ENCODE measurements around the gene NSUN4. TPM values are rescaled to one million over a fixed set of nuclear protein-coding genes. Genes with fewer than 3 reads are reported as not detected.
A peak's percentile ranks its signal among the peaks of the same experiment; 100 is the strongest.
"Not testable (repeated sequence)": the region's sequence is repeated elsewhere in the genome, so short reads cannot be mapped to it uniquely, and the experiment has no call there.

The NSUN4 gene
- polyA plus RNA-seq, 3 donors = 26.9 to 31.7 (median 28.2) TPM

DNA sequence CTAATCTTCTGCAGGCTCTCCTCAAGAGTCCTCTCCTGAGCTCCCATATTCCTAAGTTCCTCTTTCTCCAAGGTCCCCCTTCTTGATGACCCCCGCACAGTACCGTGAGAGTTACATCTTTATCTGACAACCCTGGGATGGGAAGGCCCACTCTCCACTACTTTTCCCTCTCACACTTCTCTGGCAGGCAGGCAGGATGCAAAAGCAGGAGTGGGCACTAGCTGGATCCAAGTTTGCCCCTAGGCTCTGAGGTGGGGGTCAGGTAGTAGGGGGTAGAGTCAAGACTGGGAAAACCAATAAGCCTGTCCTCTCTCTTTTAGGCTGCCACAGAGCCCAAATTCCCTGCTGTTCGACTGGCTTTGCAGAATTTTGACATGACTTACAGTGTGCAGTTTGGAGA is 3.9 kb downstream of the NSUN4 start:
- no peak for DNase-seq (ENCODE audit: extremely low read depth in 1 of 11, low read depth in 9 of 11, low spot score in 4 of 11)

DNA sequence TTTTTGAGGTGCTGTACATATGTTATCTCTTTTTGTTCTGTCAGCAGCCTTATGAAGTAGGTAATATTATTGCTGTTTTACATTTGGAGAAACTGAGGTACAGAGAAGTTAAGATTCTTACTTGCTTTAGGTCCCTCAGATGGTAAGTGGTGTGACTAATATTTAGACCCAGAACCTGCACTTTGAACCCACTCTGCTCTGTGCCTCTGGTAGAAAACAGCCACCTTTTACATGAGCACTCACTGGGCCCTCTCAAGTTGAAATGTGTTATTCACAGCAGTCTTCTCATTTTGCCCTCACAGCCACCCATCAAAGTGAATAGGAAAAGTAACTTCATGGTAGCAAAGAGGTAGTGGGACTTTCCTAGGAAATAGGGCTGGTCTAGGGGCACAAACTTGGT is 4.7 kb downstream of the NSUN4 start:
- no peak for DNase-seq (ENCODE audit: extremely low read depth in 1 of 11, low read depth in 9 of 11, low spot score in 4 of 11)

DNA sequence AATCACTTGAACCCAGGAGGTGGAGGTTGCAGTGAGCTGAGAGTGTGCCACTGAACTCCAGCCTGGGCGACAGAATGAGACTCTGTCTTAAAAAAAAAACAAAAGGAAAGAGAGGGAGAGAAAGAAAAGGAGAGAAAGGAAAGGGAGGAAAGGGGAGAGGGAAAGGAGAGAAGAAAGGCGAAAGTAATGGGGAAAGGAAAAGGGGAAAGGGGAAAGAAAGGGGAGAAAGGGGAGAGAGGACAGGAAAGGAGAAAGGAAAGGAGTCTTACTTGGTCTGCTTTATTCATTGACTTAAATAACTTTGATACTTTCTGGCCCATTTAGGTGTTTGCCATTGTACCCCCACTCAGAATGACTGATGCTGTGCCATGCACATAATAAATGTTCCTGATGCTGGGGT is 11.8 kb downstream of the NSUN4 start:
- no peak for DNase-seq (ENCODE audit: extremely low read depth in 1 of 11, low read depth in 9 of 11, low spot score in 4 of 11)

DNA sequence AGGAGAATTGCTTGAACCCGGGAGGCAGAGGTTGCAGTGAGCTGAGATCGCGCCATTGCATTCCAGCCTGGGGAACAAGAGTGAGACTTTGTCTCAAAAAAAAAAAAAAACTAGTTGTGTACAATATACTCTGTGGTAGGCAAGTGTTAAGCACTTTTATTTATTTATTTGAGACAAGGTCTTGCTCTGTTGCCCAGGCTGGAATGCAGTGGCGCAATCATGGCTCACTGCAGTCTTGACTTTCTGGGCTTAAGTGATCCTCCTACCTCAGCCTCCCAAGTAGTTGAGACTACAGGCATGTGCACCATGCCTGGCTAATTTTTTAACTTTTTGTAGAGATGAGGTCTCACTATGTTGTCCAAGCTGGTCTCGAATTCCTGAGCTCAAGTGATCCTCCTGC is 15.3 kb downstream of the NSUN4 start:
- DNase-seq (ENCODE audit: extremely low read depth in 1 of 11, low read depth in 9 of 11, low spot score in 4 of 11) = not testable (repeated sequence)

DNA sequence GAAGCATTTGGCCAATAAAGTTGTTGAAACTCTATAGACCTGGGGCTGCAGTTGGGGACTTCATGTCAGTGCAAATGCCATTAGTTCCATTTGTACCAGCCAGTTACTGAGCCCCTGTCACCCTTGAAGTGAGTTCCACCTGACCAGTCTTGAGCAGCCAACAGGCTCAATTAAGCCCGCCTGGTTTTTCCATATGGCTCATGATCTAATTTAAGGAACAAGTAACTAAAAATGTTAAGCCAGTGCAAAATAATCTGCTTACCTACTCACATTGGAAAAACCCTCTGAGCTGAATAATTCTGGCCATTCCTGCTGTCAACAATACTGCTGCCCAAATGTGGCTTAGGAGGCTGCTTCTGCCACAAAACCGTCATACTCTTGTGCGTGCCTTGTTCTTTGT is 21.6 kb downstream of the NSUN4 start:
- no peak for DNase-seq (ENCODE audit: extremely low read depth in 1 of 11, low read depth in 9 of 11, low spot score in 4 of 11)

DNA sequence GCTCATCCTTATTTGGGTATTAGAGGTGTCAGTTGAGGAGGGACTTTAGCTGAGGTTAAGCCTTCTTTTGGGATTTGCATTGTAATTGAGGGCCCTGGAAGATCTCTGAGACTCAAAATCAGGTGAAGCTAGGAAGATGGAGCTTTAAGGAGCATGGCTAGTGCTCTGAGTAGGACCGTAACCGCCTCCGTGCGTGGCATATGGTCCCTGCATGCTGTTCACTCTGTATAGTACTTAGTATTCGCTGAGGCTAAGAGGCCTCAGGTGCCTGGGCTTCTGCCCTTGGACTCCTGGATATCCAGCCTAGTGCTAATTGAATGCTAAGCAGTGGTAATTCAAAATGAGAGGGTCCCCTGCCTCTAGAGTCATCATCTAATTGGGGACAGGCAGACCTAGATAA is 22.5 kb downstream of the NSUN4 start:
- DNase-seq (ENCODE audit: extremely low read depth in 1 of 11, low read depth in 9 of 11, low spot score in 4 of 11) = no peak

DNA sequence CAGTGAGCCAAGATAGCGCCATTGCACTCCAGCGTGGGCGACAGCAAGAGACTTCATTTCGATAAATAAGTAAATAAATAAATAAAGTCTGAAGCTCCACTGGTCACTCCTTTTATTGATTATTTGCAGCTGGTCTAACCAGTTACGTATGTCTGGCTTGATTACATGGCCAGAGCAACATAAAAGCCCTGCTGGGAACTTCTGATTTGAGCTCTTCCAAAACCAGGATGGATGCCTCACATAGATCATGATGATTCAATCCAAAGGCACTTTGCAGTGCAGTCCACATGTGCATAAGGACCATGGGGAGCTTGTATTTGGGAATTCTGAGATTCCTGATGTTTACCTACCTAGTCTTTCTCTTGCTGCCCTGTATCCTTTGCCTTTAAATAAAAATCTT is 24.0 kb downstream of the NSUN4 start:
- DNase-seq (ENCODE audit: extremely low read depth in 1 of 11, low read depth in 9 of 11, low spot score in 4 of 11) = no peak

DNA sequence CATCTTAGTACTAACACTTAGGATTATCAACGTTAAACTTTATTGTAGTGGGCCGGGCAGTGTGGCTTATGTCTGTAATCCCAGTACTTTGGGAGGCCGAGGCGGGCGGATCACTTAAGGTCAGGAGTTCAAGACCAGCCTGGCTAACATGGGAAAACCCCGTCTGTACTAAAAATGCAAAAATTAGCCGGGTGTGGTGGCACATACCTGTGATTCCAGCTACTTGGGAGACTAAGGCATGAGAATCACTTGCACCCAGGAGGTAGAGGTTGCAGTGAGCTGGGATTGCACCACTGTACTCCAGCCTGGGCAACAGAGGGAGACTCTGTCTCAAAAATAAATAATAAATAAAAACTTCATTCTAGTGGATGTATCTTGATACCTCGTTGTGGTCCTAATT is 25.2 kb downstream of the NSUN4 start:
- not testable (repeated sequence) for DNase-seq (ENCODE audit: extremely low read depth in 1 of 11, low read depth in 9 of 11, low spot score in 4 of 11)

DNA sequence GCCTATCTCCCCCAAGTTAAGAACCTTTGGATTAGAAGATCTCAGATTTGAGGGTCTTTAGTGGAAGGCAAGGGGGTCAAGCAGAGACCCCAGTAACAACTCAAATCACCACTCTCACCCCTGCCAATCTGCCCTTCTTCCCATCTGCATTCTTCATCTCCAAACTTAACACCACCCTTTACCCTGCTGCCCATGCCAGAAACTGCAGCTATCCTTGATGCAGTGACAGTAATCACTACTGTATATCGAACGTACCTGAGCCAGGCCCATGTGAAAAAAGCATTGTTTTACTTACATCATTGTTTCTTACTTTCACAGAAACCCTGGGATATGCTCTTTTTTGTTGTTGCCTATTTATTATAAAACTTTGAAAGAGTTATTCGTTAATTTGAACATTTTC is 26.5 kb downstream of the NSUN4 start:
- no peak for DNase-seq (ENCODE audit: extremely low read depth in 1 of 11, low read depth in 9 of 11, low spot score in 4 of 11)

DNA sequence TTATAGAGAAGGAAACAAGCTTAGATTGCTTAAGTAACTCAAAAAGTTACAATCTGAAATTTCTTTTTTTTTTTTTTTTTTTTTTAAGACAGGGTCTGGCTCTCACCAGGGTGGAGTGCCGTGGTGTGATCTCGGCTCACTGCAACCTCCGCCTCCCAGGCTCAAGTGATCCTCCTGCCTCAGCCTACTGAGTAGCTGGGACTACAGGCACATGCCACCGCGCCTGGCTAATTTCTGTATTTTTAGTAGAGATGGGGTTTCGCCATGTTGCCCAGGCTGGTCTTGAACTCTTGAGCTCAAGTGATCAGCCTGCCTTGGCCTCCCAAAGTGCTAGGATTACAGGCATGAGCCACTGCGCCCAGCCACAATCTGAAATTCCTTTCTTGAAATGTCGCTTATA is 27.1 kb downstream of the NSUN4 start:
- DNase-seq (ENCODE audit: extremely low read depth in 1 of 11, low read depth in 9 of 11, low spot score in 4 of 11) = not testable (repeated sequence)

DNA sequence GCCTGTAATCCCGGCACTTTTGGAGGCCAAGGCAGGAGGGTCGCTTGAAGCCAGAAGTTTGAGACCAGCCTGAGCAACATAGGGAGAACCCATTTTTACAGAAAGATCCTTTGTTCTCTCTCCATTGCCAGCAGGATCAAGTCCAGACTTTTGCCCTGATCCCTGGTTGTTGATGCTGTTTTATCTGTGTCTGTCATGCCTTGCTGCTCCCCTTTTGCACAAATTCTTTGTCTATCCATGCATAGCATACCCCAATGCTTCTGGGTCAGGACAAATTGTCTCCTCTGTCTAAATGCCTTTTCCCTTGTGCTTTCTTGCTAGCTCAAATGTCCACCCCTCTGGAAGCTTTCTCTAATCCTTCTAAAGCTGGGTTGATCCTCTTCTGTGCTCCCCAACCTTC is 28.2 kb downstream of the NSUN4 start:
- peak in 2 of 11 donors; percentile 8 to 25 for DNase-seq (ENCODE audit: extremely low read depth in 1 of 11, low read depth in 9 of 11, low spot score in 4 of 11)

DNA sequence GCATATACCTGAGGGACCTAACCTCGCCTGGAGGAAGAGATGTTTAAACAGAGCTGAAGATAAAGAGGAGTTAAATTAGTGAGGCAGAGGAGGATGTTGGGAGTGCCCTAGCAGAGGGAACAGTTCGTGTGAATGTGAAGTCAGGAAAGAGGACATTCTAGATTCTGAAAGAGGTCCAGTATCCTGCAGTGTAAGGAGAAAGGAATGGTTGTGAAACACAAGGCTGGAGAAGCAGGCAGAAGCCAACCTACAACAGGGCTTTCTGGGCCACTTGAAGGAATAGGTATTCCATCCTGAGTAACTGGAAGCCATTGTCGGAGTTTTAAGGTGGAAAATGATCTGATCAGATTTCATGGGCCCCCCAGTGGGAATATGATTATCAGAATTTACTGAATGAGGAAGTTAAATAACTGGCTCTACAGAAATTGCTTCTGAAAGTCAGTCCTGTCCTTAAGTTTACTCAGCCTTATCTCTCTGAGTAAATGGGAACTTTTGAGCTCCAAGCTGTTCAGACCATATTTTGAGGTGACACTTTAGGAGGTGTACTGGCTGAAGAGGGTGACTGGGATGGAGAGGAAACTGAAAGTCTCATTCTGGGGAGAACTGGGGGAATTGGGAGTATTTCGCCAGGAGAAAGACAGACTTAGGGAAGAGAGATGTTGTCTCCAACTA is 29.1 kb downstream of the NSUN4 start:
- DNase-seq (ENCODE audit: extremely low read depth in 1 of 11, low read depth in 9 of 11, low spot score in 4 of 11) = no peak

DNA sequence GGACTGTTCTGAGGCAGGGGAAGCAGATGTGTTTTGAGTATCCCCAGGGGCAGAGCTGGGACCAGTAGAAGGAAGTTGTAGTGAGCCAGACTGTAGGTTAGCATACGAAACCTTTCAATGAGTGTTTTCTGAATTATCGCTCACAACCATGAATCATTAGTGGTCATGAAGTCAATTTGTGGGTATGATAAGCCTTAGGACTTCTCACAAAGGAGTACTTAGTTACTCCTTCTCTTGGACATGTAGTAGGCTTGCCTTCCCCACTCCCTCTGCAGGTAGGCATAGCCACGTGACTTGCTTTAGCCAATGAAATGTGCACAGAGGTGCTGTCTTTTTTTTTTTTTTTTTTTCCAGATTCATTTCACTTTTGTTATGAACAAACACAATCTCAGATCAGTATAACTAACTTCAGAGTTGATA is 29.6 kb downstream of the NSUN4 start:
- DNase-seq (ENCODE audit: extremely low read depth in 1 of 11, low read depth in 9 of 11, low spot score in 4 of 11) = no peak

DNA sequence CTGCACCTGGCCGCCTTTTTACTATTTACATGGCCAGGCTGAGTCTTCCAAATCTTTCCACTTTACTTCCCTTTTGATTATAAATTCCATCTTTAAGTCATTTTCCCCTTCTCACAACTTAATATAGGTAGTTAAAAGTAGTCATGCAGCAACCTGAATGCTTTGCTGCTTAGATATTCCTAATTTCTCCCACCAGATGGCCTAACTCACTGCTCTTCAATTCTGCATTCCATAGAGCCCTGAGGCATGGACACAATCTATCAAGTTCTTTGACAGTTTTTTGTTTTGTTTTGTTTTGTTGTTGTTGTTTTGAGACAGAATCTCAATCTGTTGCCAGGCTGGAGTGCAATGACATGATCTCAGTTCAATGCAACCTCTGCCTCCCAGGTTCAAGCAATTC is 31.8 kb downstream of the NSUN4 start:
- peak in 1 of 11 donors; percentile 28 for DNase-seq (ENCODE audit: extremely low read depth in 1 of 11, low read depth in 9 of 11, low spot score in 4 of 11)

DNA sequence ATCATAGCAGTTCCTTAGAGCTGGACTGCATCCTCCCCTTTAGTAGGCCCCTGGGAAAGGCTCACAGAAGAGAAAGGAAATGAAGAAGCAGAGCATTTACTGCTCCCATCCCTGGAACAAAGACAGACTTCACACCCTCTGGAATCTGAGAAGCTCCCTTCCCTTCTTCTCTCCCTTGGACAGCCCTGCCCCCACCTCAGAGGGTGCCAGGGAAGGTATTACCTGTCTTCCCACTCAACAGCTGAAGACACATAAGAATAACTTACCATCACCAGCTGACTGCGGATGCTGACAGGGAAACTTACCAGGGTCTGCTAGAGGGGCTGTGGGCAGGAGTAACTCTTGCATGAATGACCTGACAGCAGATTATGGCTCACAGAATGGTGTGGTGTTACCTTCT is 39.4 kb downstream of the NSUN4 start:
- DNase-seq (ENCODE audit: extremely low read depth in 1 of 11, low read depth in 9 of 11, low spot score in 4 of 11) = no peak

DNA sequence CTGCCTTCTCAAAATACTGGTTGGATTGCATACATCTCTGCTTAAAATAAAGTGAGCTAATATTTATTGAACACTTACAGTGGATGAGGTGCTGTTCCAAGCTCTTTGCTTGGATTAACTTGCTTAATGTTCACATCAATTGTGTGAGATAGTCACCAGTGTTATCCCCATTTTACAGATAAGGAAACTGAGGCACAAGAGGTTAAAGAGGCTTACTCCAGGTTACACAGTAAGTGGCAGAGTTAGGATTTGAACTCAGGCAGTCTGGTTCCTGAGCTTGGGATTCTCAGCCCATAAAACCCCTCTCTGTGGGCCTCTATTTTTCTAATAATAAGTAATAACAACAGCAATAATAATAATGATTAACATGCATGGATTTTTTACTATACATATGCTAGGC is 39.9 kb downstream of the NSUN4 start:
- DNase-seq (ENCODE audit: extremely low read depth in 1 of 11, low read depth in 9 of 11, low spot score in 4 of 11) = no peak

DNA sequence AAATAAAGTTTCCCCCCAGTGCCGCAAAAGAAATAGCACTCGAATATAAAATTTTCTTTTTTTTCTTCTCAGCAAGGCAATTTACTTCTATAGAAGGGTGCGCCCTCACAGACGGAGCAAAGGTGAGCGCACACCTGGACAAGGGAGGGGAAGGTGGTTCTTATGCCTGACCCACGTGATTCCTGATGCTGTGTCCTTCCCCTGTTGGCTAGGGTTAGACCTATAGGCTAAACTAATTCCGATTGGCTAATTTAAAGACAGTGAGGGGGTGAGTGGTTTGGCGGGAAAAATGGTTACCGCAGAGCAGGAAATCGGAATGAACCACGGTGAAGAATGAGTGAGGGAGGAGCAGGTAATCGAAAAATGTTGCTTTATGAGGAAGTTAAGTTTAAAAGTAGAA is 52.9 kb downstream of the NSUN4 start:
- no peak for DNase-seq (ENCODE audit: extremely low read depth in 1 of 11, low read depth in 9 of 11, low spot score in 4 of 11)

DNA sequence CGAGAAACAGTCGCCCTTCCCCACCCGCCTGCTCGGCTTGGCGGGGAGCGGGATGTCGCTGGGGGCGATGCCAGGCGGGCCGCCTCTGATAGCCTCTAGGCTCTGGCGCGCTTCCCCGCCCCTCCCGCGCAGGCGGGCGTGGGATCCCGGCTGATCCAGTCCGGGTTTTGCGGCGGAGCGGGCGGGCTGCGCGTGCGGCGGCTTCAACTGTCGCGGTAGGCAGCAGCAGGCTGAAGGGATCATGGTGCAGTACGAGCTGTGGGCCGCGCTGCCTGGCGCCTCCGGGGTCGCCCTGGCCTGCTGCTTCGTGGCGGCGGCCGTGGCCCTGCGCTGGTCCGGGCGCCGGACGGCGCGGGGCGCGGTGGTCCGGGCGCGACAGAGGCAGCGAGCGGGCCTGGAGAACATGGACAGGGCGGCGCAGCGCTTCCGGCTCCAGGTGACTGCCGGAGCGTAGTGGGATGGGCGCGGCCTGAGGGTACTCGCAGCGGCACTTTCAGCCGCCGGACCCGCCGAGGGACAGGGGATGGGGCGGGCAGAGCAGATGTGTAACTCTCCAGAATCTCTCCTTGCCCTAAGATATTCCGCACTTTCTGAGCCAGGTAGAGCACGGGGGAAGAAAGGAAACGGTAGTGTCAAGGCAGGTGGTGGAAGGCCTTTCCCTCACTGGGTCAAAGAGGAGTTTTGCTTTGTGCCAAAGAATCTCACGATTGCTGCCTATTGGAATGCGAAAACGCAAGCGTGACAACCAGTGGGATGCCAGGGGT is 53.7 kb downstream of the NSUN4 start, which contains the start of gene FAAH:
Gene FAAH, plus strand, starts transcription at position 210 of the 764 bp plus-strand sequence. Its CDS starts 32 bp downstream, at position 242.
- peak in 5 of 11 donors; percentile 43 to 55 (median 49) for DNase-seq (ENCODE audit: extremely low read depth in 1 of 11, low read depth in 9 of 11, low spot score in 4 of 11)

DNA sequence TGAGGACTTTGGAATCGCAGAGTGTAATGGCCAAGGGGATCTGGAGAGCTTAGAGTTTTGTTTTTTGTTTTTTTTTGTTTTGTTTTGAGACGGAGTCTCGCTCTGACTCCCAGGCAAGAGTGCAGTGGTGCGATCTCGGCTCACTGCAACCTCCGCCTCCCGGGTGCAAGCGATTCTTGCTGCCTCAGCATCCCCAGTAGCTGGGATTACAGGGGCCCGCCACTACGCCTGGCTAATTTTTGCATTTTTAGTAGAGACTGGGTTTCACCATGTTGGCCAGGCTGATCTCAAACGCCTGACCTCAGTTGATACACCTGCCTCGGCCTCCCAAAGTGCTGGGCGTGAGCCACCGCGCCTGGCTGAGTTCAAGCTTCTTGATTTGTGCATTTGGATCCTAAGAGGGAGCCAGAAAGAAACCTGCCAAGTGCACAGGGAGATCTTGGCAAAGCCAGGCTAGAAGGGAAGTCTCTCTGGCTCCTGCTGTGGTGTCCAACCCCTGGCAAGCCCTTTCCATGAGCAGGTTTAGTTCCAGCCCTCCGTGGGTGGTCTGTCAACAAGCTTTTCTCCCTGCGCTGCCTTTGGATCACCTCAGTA is 54.4 kb downstream of the NSUN4 start:
- DNase-seq (ENCODE audit: extremely low read depth in 1 of 11, low read depth in 9 of 11, low spot score in 4 of 11) = no peak

Data from renal cortex interstitium (tissue), 11 donors.